Spleen (tissue), 11 donors: ENCODE results near the gene NFATC1. TPM values are rescaled to one million over a fixed set of nuclear protein-coding genes. Genes with fewer than 3 reads are reported as not detected.

Source experiments
- DNase-seq: peaks from one replicate; pipeline ENCODE4 v3.0.0-alpha.2; 2020
- H3K27ac ChIP-seq, 8 donors: fragments of 200-600 bp; sonication (generic) in 7 of 8; 1 replicate in 4 of 8; 2 replicates in 4 of 8; pipeline versions ENCODE4 v1.5.0 to v1.8.0; 2016 to 2021; ENCODE audit warnings: inconsistent platforms in 4 of 8, mild to moderate bottlenecking in 4 of 8, moderate library complexity in 1 of 8
- H3K27me3 ChIP-seq, 7 donors: fragments of 200-600 bp; sonication (generic) in 6 of 7; replicated peaks in 1 of 7; 1 replicate in 4 of 7; 2 replicates in 3 of 7; pipeline versions ENCODE4 v1.5.0 to v1.8.0; 2016 to 2021; ENCODE audit warnings: inconsistent platforms in 3 of 7, mild to moderate bottlenecking in 1 of 7
- H3K36me3 ChIP-seq, 6 donors: fragments of 200-600 bp; sonication (generic) in 5 of 6; 1 replicate in 4 of 6; 2 replicates in 2 of 6; pipeline versions ENCODE4 v1.5.0 to v1.8.0; 2016 to 2021; ENCODE audit warnings: inconsistent platforms in 2 of 6
- H3K4me1 ChIP-seq, 6 donors: fragments of 200-600 bp; sonication (generic) in 5 of 6; 1 replicate in 3 of 6; 2 replicates in 3 of 6; pipeline versions ENCODE4 v1.5.0 to v1.8.0; 2016 to 2021; ENCODE audit warnings: inconsistent platforms in 3 of 6
- H3K4me3 ChIP-seq, 8 donors: fragments of 200-600 bp; sonication (generic) in 7 of 8; 1 replicate in 4 of 8; 2 replicates in 4 of 8; pipeline versions ENCODE4 v1.5.0 to v1.8.0; 2016 to 2021; ENCODE audit warnings: inconsistent platforms in 4 of 8, mild to moderate bottlenecking in 4 of 8, moderate library complexity in 2 of 8
- H3K9me3 ChIP-seq, 8 donors: fragments of 200-600 bp; sonication (generic) in 7 of 8; 1 replicate in 4 of 8; 2 replicates in 4 of 8; pipeline versions ENCODE4 v1.5.0 to v1.8.0; 2016 to 2021; ENCODE audit warnings: inconsistent platforms in 4 of 8
- CTCF ChIP-seq, 11 experiments: fragments of 200-600 bp in 7 of 11; fragments of 450-650 bp in 4 of 11; sonication (generic) in 4 of 11; IDR thresholded peaks in 8 of 11; conservative IDR thresholded peaks in 3 of 11; 1 replicate in 7 of 11; 2 replicates in 4 of 11; pipeline versions ENCODE4 v1.4.0 to v1.8.0; 2016 to 2021; ENCODE audit warnings: antibody characterized with exemption in 11 of 11, inconsistent platforms in 4 of 11, mild to moderate bottlenecking in 1 of 11
- POLR2A ChIP-seq, 3 donors: fragments of 450-650 bp; IDR thresholded peaks; one replicate each; pipeline ENCODE4 v1.5.1; 2017; ENCODE audit warnings: antibody characterized with exemption in 3 of 3, mild to moderate bottlenecking in 1 of 3
- POLR2AphosphoS5 ChIP-seq, 3 donors: sonication (generic); formaldehyde crosslinking; IDR thresholded peaks; one replicate each; pipeline ENCODE4 v1.5.1; 2017; ENCODE audit warnings: antibody characterized with exemption in 3 of 3
- WGBS, 5 donors: extraction: QIAGEN DNeasy Blood & Tissue Kit in 3 of 5; methylation state at CpG; one replicate each; pipeline versions ENCODE4 v1.1.5 to v1.1.7; 2013 to 2018; 5-methylcytosine and 5-hydroxymethylcytosine counted together
- intact Hi-C: fragments of 100-400 bp; cut with DNase I; formaldehyde crosslinking; loops from one replicate; pipeline ENCODE4 v1.15.0; 2023; ENCODE audit warnings: low total_unique reads
- polyA plus RNA-seq, 3 donors: library from polyadenylated mRNA; stranded (reverse); fragments of 200-250 nt; gene quantifications; one replicate each; pipeline ENCODE4 v1.2.1, GENCODE V29; 2013
- total RNA-seq, 7 donors: library from RNA; depleted of rRNA in 3 of 7; stranded (reverse); fragments of >200 nt in 3 of 7; fragmentation: NEBNext Ultra II Directional in 4 of 7; extraction: Animal tissue kit (Norgen Biotek cat#: 25700) in 4 of 7; gene quantifications; one replicate each; pipeline versions ENCODE4 v1.1.0 to v1.2.1, GENCODE V29; 2016 to 2021
- donor health status: healthy with polysubstance abuse.
- donor health status: DM: no; HTN: no; CAD: no; lungs with moderate emphysema.
- donor health status: DM: no; HTN: no; CAD: no.
- donor health status: Bipolar disorder and iron deficiency.
- donor health status: healthy.
- donor health status: DM: no; HTN: no; CAD: no.
- donor health status: DM: yes; HTN: yes; CAD: no.

The NFATC1 gene
- total and polyA plus RNA-seq, 10 donors = 20.7 to 64.9 (median 47.4) TPM

DNA sequence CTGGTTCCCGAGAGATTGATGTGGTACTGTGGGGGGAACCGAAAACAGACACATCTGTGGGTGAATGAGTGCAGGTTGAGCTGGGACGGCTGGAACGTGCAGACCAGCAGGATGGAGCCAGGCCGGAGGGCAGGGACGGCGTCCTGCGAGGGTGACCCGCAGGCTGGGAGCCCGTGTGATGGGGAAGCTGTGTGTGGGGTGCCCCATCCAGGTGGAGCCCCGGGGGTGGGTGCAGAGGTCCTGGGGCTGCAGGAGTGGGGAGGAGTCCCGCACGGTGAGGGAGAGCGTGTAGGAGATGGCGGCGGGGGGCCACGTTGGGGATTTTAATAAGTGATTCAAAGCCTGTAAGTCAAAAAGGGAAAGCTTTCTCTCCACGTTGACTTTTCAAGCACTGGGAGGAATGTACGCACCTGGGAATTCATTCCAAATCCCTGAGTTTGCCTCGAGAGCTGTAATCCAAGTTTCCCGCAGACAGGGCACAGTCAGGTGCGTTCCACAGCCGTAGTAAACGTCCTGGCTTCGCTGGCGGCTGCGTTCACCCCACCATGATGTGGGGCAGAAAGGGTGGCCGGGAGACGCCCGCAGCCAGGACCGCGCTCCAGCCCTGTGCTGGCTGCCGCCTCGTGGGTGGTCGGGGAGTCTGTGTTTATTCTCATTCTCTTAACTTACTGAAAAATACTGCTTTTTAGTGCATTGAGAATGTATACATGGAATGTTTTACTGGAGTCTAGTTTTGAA lies 54.0 kb downstream of the NFATC1 start:
- Histone ChIP-seq H3K9me3 (no peaks in the 10 kb centered on the region), H3K36me3 (peaks cover 2 to 100% (median 68%) of the 10 kb centered on the region in 6 donors), H3K4me3 (no peak overlapping the region), H3K27ac (no peak overlapping the region), H3K27me3 (no peaks in the 10 kb centered on the region), H3K4me1 (peaks cover 0 to 38% (median 15%) of the 10 kb centered on the region in 6 donors)
- TF ChIP-seq CTCF (IDR thresholded peaks at IDR 0.05 in 8 of 11, conservative IDR thresholded peaks at IDR 0.05 in 3 of 11) = no peak
- no peak for TF ChIP-seq POLR2AphosphoS5 (IDR thresholded peaks at IDR 0.05)
- TF ChIP-seq POLR2A (IDR thresholded peaks at IDR 0.05) = no peak
- no peak for DNase-seq
- intact Hi-C loops = no loop called here
- 92 to 96% (median 95%) methylated on average over 35 of the region's 35 CpGs for WGBS, 5 donors

GRCh38 chr18:79450289-79451080 lies 54.8 kb downstream of the NFATC1 start:
- Histone ChIP-seq H3K36me3 (peaks cover 2 to 100% (median 75%) of the 10 kb centered on the region in 6 donors), H3K4me1 (peaks cover 0 to 31% (median 17%) of the 10 kb centered on the region in 6 donors), H3K27ac (no peak overlapping the region), H3K27me3 (no peaks in the 10 kb centered on the region), H3K4me3 (no peak overlapping the region), H3K9me3 (no peaks in the 10 kb centered on the region)
- no peak for DNase-seq
- intact Hi-C loops = no loop called here
- WGBS, 5 donors = 91 to 94% (median 92%) methylated on average over 28 of the region's 28 CpGs
- TF ChIP-seq POLR2A (IDR thresholded peaks at IDR 0.05) (no peak), POLR2AphosphoS5 (IDR thresholded peaks at IDR 0.05) (no peak), CTCF (IDR thresholded peaks at IDR 0.05 in 8 of 11, conservative IDR thresholded peaks at IDR 0.05 in 3 of 11) (no peak)

DNA sequence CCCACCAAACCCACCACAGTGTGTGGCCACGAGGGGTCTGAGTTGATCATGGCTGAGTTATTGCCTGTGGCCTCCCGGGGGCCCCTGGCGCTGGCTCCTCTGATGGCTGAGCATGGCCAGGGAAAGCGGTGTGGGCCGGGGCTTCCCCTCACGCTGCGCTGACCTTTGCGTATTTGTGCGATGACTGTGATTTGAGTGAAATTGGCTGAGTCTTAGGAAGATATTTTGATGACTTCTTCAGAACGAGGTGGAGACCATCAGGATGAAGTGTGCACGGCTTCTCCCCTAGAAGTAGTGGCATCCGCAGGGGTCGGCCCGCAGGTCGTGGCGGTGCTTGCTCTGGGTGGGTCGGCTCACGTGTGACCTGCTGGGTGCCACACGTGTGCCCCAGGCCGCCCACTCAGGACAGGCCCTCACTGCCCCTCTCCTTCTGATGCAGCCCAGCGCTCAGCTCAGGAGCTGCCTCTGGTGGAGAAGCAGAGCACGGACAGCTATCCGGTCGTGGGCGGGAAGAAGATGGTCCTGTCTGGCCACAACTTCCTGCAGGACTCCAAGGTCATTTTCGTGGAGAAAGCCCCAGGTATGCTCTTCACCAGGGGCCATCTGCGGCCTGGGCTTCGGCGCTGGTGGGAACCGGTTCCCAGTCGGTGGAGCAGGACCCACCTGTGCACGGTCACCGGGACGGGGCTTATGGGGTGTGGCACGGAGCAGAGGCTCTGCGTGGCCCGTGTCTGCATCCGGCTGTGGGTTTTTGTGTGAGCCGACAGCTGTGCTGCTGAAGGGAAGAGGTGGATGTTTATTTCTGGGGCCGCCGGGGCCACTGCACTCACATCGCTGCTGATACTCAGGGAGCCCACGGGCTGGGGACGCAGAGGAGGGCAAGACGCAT lies 55.8 kb downstream of the NFATC1 start:
- WGBS, 5 donors = 90 to 95% (median 93%) methylated on average over 32 to 45 of the region's 45 CpGs
- Histone ChIP-seq H3K36me3 (peaks cover 2 to 100% (median 84%) of the 10 kb centered on the region in 6 donors), H3K27me3 (no peaks in the 10 kb centered on the region), H3K4me1 (peaks cover 0 to 23% (median 17%) of the 10 kb centered on the region in 6 donors), H3K4me3 (no peak overlapping the region), H3K27ac (no peak overlapping the region), H3K9me3 (no peaks in the 10 kb centered on the region)
- intact Hi-C loops = no loop called here
- TF ChIP-seq CTCF (IDR thresholded peaks at IDR 0.05 in 8 of 11, conservative IDR thresholded peaks at IDR 0.05 in 3 of 11) = no peak
- peak in 1 of 3 donors; percentile 31 for TF ChIP-seq POLR2AphosphoS5 (IDR thresholded peaks at IDR 0.05)
- no peak for DNase-seq
